Measurements from ENCODE around the gene TBC1D7.

Gene TBC1D7

DNA sequence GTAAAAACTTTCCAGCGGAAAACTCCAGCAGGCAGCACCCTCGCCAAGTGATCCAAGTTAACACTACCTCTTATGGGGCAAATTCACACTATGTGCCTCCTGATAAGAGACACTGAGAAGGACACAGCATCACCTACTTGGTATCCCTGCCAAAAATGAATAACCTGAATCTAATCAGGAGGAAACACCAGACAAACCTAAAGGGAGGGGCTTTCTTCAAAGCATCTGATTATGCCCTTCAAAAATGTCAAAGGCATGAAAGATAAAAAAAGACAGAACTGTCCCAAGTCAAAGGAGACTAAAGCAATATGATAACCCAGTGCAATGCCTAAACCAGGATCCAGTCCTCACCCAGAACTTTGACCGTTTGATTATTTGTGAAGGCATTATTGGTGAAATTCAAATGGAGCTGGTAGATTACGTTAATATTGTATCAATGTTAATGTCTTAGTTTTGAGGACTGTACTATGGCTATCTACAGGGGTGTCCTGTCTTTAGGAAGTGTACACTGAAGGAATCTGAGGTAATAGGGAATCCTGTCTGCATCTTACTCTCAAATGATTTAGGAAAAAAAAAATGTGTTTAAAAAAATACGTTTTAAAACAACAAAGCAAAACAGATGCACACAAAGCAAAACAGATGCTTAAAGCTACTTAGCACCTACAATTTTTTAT is 8.3 kb downstream of the TBC1D7 start:
- Histone ChIP-seq H3K4me1 (ENCODE audit: insufficient read depth, poor library complexity, severe bottlenecking) (no peaks in the 10 kb centered on the region), H3K27ac (ENCODE audit: poor library complexity, severe bottlenecking) (no peak overlapping the region), H3K36me3 (ENCODE audit: low read depth) (peaks cover 84% of the 10 kb centered on the region), H3K4me3 (ENCODE audit: severe bottlenecking) (no peak overlapping the region), H3K9me3 (ENCODE audit: severe bottlenecking) (no peaks in the 10 kb centered on the region), H3K27me3 (ENCODE audit: insufficient read depth, poor library complexity, severe bottlenecking) (no peaks in the 10 kb centered on the region)
- DNase-seq (ENCODE audit: low spot score): no peak
- ATAC-seq (ENCODE audit: low read depth): no peak
- TF ChIP-seq, protein P1, sequence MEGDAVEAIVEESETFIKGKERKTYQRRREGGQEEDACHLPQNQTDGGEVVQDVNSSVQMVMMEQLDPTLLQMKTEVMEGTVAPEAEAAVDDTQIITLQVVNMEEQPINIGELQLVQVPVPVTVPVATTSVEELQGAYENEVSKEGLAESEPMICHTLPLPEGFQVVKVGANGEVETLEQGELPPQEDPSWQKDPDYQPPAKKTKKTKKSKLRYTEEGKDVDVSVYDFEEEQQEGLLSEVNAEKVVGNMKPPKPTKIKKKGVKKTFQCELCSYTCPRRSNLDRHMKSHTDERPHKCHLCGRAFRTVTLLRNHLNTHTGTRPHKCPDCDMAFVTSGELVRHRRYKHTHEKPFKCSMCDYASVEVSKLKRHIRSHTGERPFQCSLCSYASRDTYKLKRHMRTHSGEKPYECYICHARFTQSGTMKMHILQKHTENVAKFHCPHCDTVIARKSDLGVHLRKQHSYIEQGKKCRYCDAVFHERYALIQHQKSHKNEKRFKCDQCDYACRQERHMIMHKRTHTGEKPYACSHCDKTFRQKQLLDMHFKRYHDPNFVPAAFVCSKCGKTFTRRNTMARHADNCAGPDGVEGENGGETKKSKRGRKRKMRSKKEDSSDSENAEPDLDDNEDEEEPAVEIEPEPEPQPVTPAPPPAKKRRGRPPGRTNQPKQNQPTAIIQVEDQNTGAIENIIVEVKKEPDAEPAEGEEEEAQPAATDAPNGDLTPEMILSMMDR (IDR thresholded peaks at IDR 0.05; ENCODE audit: poor library complexity, severe bottlenecking): no peak

DNA sequence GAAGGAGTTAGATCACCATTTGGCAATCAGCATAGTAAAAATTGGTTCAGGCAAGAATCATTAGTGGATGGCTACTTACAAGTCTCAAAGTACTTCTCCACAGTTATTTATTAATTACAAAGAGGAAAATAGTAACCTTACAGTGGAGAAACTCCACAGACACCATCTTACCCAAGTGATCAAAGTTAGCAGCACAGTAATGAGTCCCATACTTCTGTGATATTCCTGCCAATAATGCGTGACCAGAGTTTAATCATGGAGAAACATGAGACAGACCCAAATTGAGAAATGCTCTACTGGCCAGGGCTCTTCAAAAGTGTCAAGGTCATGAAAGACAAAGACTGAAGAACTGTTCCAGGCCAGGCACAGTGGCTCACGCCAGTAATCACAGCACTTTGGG is 9.5 kb downstream of the TBC1D7 start:
- no peak overlapping the region for H3K27ac ChIP-seq (ENCODE audit: poor library complexity, severe bottlenecking)
- no peaks in the 10 kb centered on the region for H3K9me3 ChIP-seq (ENCODE audit: severe bottlenecking)
- H3K27me3 ChIP-seq (ENCODE audit: insufficient read depth, poor library complexity, severe bottlenecking): no peaks in the 10 kb centered on the region
- TF ChIP-seq, protein P1 (IDR thresholded peaks at IDR 0.05; ENCODE audit: poor library complexity, severe bottlenecking): no peak
- peaks cover 81% of the 10 kb centered on the region for H3K36me3 ChIP-seq (ENCODE audit: low read depth)
- H3K4me3 ChIP-seq (ENCODE audit: severe bottlenecking): no peak overlapping the region
- DNase-seq (ENCODE audit: low spot score) (no peak), ATAC-seq (ENCODE audit: low read depth) (no peak)
- H3K4me1 ChIP-seq (ENCODE audit: insufficient read depth, poor library complexity, severe bottlenecking): no peaks in the 10 kb centered on the region

DNA sequence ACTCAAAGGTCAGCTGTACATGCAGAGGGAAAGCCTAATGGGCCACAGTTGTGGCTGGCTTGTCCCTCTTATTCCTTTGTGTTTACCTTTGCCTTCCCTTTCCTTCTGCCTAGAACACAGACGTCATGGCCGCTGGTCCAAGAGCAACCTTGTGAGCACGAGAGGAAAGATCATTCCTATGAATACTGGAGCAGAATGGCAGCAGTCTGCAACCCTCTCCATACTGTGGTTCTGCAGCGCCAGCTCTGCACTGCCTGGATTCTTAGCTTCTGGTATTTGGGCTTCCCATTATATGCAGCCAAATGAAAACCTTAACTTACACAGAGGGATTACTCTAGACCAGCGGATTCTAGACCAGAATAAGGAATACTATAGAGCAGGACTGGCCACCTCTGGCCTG is 12.4 kb downstream of the TBC1D7 start:
- Histone ChIP-seq H3K27me3 (ENCODE audit: insufficient read depth, poor library complexity, severe bottlenecking) (no peaks in the 10 kb centered on the region), H3K36me3 (ENCODE audit: low read depth) (peaks cover 81% of the 10 kb centered on the region), H3K9me3 (ENCODE audit: severe bottlenecking) (no peaks in the 10 kb centered on the region), H3K4me3 (ENCODE audit: severe bottlenecking) (no peak overlapping the region), H3K4me1 (ENCODE audit: insufficient read depth, poor library complexity, severe bottlenecking) (no peaks in the 10 kb centered on the region), H3K27ac (ENCODE audit: poor library complexity, severe bottlenecking) (no peak overlapping the region)
- DNase-seq (ENCODE audit: low spot score) (no peak), ATAC-seq (ENCODE audit: low read depth) (no peak)
- TF ChIP-seq, protein P1 (IDR thresholded peaks at IDR 0.05; ENCODE audit: poor library complexity, severe bottlenecking): no peak

DNA sequence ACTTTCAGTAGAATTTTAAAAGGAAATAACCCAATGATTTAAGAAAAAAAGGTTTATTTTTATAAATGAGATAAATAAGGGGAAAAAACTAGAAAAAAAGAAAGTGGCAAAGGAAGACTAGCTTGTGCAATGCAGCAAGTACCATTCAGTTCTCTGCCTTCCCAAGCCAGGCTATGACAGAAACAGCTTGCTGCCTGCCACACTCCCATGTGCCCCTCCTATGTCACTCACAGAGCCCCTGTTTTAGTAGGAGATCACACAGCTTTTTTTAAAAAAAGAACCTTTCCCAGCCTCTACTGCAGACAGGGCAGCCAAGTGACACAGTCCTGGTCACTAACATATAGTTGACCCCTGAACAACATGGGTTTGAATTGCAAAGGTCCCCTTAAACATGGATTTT is 13.5 kb downstream of the TBC1D7 start:
- ATAC-seq (ENCODE audit: low read depth): no peak
- H3K36me3 ChIP-seq (ENCODE audit: low read depth): peaks cover 73% of the 10 kb centered on the region

DNA sequence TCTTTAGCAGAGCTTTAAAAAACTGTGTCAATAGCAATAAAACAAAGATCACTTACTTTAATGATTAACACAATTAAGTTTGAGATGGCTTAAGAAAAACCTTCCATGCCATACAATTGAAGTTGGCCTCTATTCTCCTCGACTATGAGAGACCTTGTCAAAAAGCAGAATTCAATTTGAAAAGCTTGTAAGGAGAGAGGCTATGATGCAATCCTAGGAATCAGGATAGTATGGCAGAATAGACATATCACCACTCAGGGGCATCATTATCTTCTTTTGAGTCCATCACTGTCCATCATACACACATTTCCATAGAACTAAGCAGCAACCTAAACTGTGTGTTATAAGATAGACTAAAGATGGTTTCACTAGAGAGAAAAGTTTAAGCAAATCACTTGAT is 17.2 kb downstream of the TBC1D7 start:
- ATAC-seq (ENCODE audit: low read depth) (no peak), DNase-seq (ENCODE audit: low spot score) (no peak)
- no peaks in the 10 kb centered on the region for H3K9me3 ChIP-seq (ENCODE audit: severe bottlenecking)
- TF ChIP-seq, protein P1 (IDR thresholded peaks at IDR 0.05; ENCODE audit: poor library complexity, severe bottlenecking): no peak
- H3K27me3 ChIP-seq (ENCODE audit: insufficient read depth, poor library complexity, severe bottlenecking): no peaks in the 10 kb centered on the region
- H3K27ac ChIP-seq (ENCODE audit: poor library complexity, severe bottlenecking): no peak overlapping the region
- peaks cover 13% of the 10 kb centered on the region for H3K4me1 ChIP-seq (ENCODE audit: insufficient read depth, poor library complexity, severe bottlenecking)
- H3K4me3 ChIP-seq (ENCODE audit: severe bottlenecking): no peak overlapping the region
- H3K36me3 ChIP-seq (ENCODE audit: low read depth): peaks cover 63% of the 10 kb centered on the region

More for the DNA sequence above, 13.5 kb downstream of the TBC1D7 start:
- H3K9me3 ChIP-seq (ENCODE audit: severe bottlenecking): no peaks in the 10 kb centered on the region
- no peaks in the 10 kb centered on the region for H3K27me3 ChIP-seq (ENCODE audit: insufficient read depth, poor library complexity, severe bottlenecking)
- no peak overlapping the region for H3K4me3 ChIP-seq (ENCODE audit: severe bottlenecking)
- H3K27ac ChIP-seq (ENCODE audit: poor library complexity, severe bottlenecking): no peak overlapping the region
- no peaks in the 10 kb centered on the region for H3K4me1 ChIP-seq (ENCODE audit: insufficient read depth, poor library complexity, severe bottlenecking)
- TF ChIP-seq, protein P1 (IDR thresholded peaks at IDR 0.05; ENCODE audit: poor library complexity, severe bottlenecking): no peak
- DNase-seq (ENCODE audit: low spot score): no peak
